GM12891 (cell line): ENCODE data around the gene FRMD5.

ENCODE experiments used
- DNase-seq: peaks from one replicate; pipeline ENCODE4 v3.0.0; 2011; ENCODE audit warnings: low spot score; ENCODE audit not compliant: insufficient read length
- FAIRE-seq: peaks from 2 replicates; lab custom pipeline; 2011; peaks lifted over from hg19 to GRCh38; lab: Jason Lieb, UNC
- PAX5 ChIP-seq: IDR thresholded peaks from 2 replicates; pipeline ENCODE4 v1.6.1; 2011; ENCODE audit warnings: low read length, moderate library complexity, mild to moderate bottlenecking; ENCODE audit not compliant: insufficient read depth, severe bottlenecking
- POLR2A ChIP-seq: IDR thresholded peaks from 2 replicates; pipeline ENCODE4 v1.6.1; 2011; ENCODE audit warnings: low read depth, low read length, control low read depth
- POLR2AphosphoS5 ChIP-seq: IDR thresholded peaks from 2 replicates; pipeline ENCODE4 v1.6.1; 2011; ENCODE audit warnings: low read depth, low read length, control low read depth
- POU2F2 ChIP-seq: IDR thresholded peaks from 2 replicates; pipeline ENCODE4 v1.6.1; 2011; ENCODE audit warnings: low read depth, mild to moderate bottlenecking, control low read depth, low read length, moderate library complexity
- SPI1 ChIP-seq: IDR thresholded peaks from 2 replicates; pipeline ENCODE4 v1.6.1; 2011; ENCODE audit warnings: low read depth, low read length, control low read depth
- TAF1 ChIP-seq: IDR thresholded peaks from 2 replicates; pipeline ENCODE4 v1.6.1; 2011; ENCODE audit warnings: low read depth, low read length, control low read depth

The FRMD5 gene

GRCh38 chr15:44125879-44126278, 69.2 kb downstream of the FRMD5 start:
- no peak for FAIRE-seq
- DNase-seq: no peak
- TF ChIP-seq TAF1: no peak
- TF ChIP-seq POLR2A: no peak
- no peak for TF ChIP-seq POLR2AphosphoS5
- TF ChIP-seq SPI1: no peak
- TF ChIP-seq PAX5: no peak
- TF ChIP-seq POU2F2: no peak

- FAIRE-seq: no peak
- no peak for TF ChIP-seq SPI1
- TF ChIP-seq POU2F2: no peak
- TF ChIP-seq POLR2AphosphoS5: no peak
- TF ChIP-seq PAX5: no peak
- TF ChIP-seq TAF1: no peak
- TF ChIP-seq POLR2A: no peak
- no peak for DNase-seq
Observed at GRCh38 chr15:44102675-44103254, 92.3 kb downstream of the FRMD5 start.

GRCh38 chr15:44101944-44102343, 93.1 kb downstream of the FRMD5 start:
- no peak for FAIRE-seq
- DNase-seq: no peak
- TF ChIP-seq TAF1 (no peak), POLR2AphosphoS5 (no peak), SPI1 (no peak), PAX5 (no peak), POLR2A (no peak), POU2F2 (no peak)

GRCh38 chr15:44101286-44101685, 93.8 kb downstream of the FRMD5 start:
- DNase-seq: no peak
- TF ChIP-seq TAF1: no peak
- no peak for TF ChIP-seq POLR2AphosphoS5
- TF ChIP-seq POLR2A: no peak
- TF ChIP-seq SPI1: no peak
- FAIRE-seq: no peak

GRCh38 chr15:44099671-44100070, 95.4 kb downstream of the FRMD5 start:
- TF ChIP-seq POLR2A (no peak), TAF1 (no peak), POLR2AphosphoS5 (no peak), PAX5 (no peak), POU2F2 (no peak), SPI1 (no peak)
- FAIRE-seq (no peak), DNase-seq (no peak)

- no peak for DNase-seq
- TF ChIP-seq TAF1 (no peak), SPI1 (no peak), PAX5 (no peak), POLR2A (no peak), POLR2AphosphoS5 (no peak), POU2F2 (no peak)
- FAIRE-seq: no peak
Observed at GRCh38 chr15:44097552-44097951, 97.5 kb downstream of the FRMD5 start.

GRCh38 chr15:44096596-44096995, 98.5 kb downstream of the FRMD5 start:
- no peak for FAIRE-seq
- DNase-seq: no peak
- TF ChIP-seq PAX5: no peak
- no peak for TF ChIP-seq POU2F2
- no peak for TF ChIP-seq SPI1
- TF ChIP-seq POLR2A: no peak
- no peak for TF ChIP-seq POLR2AphosphoS5
- TF ChIP-seq TAF1: no peak

GRCh38 chr15:44094781-44095180, 100.3 kb downstream of the FRMD5 start:
- no peak for TF ChIP-seq POU2F2
- TF ChIP-seq POLR2A: no peak
- no peak for TF ChIP-seq SPI1
- TF ChIP-seq POLR2AphosphoS5: no peak
- no peak for TF ChIP-seq PAX5
- TF ChIP-seq TAF1: no peak
- FAIRE-seq (no peak), DNase-seq (no peak)

- FAIRE-seq (no peak), DNase-seq (no peak)
- TF ChIP-seq POLR2AphosphoS5 (no peak), PAX5 (no peak), SPI1 (no peak), TAF1 (no peak), POU2F2 (no peak), POLR2A (no peak)
Observed at GRCh38 chr15:44093836-44094235, 101.2 kb downstream of the FRMD5 start.

GRCh38 chr15:44092221-44092620, 102.8 kb downstream of the FRMD5 start:
- no peak for FAIRE-seq
- DNase-seq: no peak
- TF ChIP-seq POLR2A: no peak
- no peak for TF ChIP-seq SPI1
- TF ChIP-seq POU2F2: no peak
- no peak for TF ChIP-seq PAX5
- TF ChIP-seq TAF1: no peak
- TF ChIP-seq POLR2AphosphoS5: no peak
